Colonic mucosa (tissue), 4 donors: ENCODE measurements around the gene C17orf114.

Experiments used
- DNase-seq: peaks from one replicate; pipeline ENCODE4 v3.0.0-alpha.2; 2020
- H3K27ac ChIP-seq: fragments of 200-600 bp; one replicate; pipeline ENCODE4 v1.8.0; 2021
- H3K27me3 ChIP-seq: fragments of 200-600 bp; one replicate; pipeline ENCODE4 v1.8.0; 2021
- H3K36me3 ChIP-seq: fragments of 200-600 bp; one replicate; pipeline ENCODE4 v1.8.0; 2021
- H3K4me1 ChIP-seq: fragments of 200-600 bp; one replicate; pipeline ENCODE4 v1.8.0; 2021; ENCODE audit warnings: mild to moderate bottlenecking
- H3K4me3 ChIP-seq: fragments of 200-600 bp; one replicate; pipeline ENCODE4 v1.8.0; 2021
- H3K9ac ChIP-seq, 2 donors: one replicate each; pipeline ENCODE4 v1.7.0; 2013; ENCODE audit warnings: control low read depth in 2 of 2, low read depth in 2 of 2, low read length in 2 of 2
- H3K9me3 ChIP-seq: fragments of 200-600 bp; one replicate; pipeline ENCODE4 v1.8.0; 2021
- CTCF ChIP-seq: fragments of 200-600 bp; IDR thresholded peaks from one replicate; pipeline ENCODE4 v1.8.0; 2022; ENCODE audit warnings: antibody characterized with exemption, mild to moderate bottlenecking
- intact Hi-C: fragments of 100-400 bp; cut with DNase I; formaldehyde crosslinking; loops from one replicate; pipeline ENCODE4 v1.14.1; 2022
- donor health status: healthy.
- donor health status: DM: no; HTN: no; CAD: no.
- donor health status: DM: no; HTN: no; CAD: no.

The C17orf114 gene

GRCh38 chr17:4822835-4823234, 20.7 kb upstream of the C17orf114 start:
- Histone ChIP-seq H3K9me3 (no peaks in the 10 kb centered on the region), H3K36me3 (no peaks in the 10 kb centered on the region), H3K27ac (no peak overlapping the region), H3K4me3 (no peak overlapping the region), H3K9ac (no peak overlapping the region), H3K27me3 (no peaks in the 10 kb centered on the region), H3K4me1 (no peaks in the 10 kb centered on the region)
- no peak for DNase-seq
- intact Hi-C loops: no loop called here
- no peak for TF ChIP-seq CTCF

DNA sequence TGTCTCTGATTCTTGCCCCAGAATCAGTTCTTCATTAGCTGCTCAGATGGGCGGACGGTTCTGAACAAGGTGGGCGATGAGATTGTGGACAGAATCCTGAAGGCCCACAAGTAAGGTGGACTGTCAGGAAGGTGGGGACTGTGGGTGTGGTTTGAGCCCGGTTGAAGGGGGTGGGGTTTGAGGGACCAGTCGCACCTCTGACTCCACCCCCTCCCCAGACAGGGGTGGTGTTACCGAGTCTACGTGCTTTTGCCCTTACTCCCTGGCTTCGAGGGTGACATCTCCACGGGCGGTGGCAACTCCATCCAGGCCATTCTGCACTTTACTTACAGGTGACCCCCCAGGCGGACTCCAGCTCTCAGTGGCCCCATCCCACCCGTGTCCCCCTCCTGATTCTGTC, 16.1 kb upstream of the C17orf114 start:
- TF ChIP-seq CTCF: no peak
- no peak overlapping the region for H3K9ac ChIP-seq
- no peaks in the 10 kb centered on the region for H3K9me3 ChIP-seq
- no peak overlapping the region for H3K27ac ChIP-seq
- no peak overlapping the region for H3K4me3 ChIP-seq
- H3K27me3 ChIP-seq: no peaks in the 10 kb centered on the region
- intact Hi-C loops: no loop called here
- no peak for DNase-seq
- no peaks in the 10 kb centered on the region for H3K36me3 ChIP-seq
- H3K4me1 ChIP-seq: no peaks in the 10 kb centered on the region

DNA sequence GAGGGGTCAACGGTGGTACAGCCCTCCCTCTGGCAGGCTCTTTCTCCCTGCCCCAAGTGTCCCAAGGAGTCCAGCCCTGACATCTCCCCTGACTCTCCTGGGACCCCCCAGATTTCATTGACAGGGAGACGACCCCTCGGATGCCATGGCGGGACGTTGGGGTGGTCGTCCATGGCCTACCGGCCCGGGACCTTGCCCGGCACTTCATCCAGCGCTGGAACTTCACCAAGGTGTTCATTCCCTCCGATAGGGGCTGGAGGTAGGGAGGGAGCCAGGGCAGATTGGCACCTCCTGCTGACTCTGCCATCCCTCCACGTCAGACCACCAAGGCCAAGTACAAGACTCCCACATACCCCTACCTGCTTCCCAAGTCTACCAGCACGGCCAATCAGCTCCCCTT, 14.7 kb upstream of the C17orf114 start:
- H3K9ac ChIP-seq: no peak overlapping the region
- no peaks in the 10 kb centered on the region for H3K4me1 ChIP-seq
- H3K9me3 ChIP-seq: no peaks in the 10 kb centered on the region
- DNase-seq: no peak
- no peaks in the 10 kb centered on the region for H3K36me3 ChIP-seq
- TF ChIP-seq CTCF: no peak
- H3K27ac ChIP-seq: no peak overlapping the region
- intact Hi-C loops: no loop called here
- H3K4me3 ChIP-seq: no peak overlapping the region
- H3K27me3 ChIP-seq: no peaks in the 10 kb centered on the region

GRCh38 chr17:4815043-4815675, 13.0 kb upstream of the C17orf114 start:
- H3K27ac ChIP-seq: no peak overlapping the region
- H3K9ac ChIP-seq: no peak overlapping the region
- intact Hi-C loops: no loop called here
- no peaks in the 10 kb centered on the region for H3K27me3 ChIP-seq
- no peaks in the 10 kb centered on the region for H3K36me3 ChIP-seq
- H3K4me1 ChIP-seq: no peaks in the 10 kb centered on the region
- no peak for DNase-seq
- no peak for TF ChIP-seq CTCF
- no peaks in the 10 kb centered on the region for H3K9me3 ChIP-seq
- no peak overlapping the region for H3K4me3 ChIP-seq

GRCh38 chr17:4812690-4813089, 10.6 kb upstream of the C17orf114 start:
- Histone ChIP-seq H3K4me1 (peaks cover 4% of the 10 kb centered on the region), H3K9me3 (no peaks in the 10 kb centered on the region), H3K27ac (no peak overlapping the region), H3K4me3 (no peak overlapping the region), H3K36me3 (no peaks in the 10 kb centered on the region), H3K27me3 (no peaks in the 10 kb centered on the region), H3K9ac (no peak overlapping the region)
- intact Hi-C loops: no loop called here
- no peak for TF ChIP-seq CTCF
- DNase-seq: no peak
